ENCODE results near the gene G3BP1. TPM values are rescaled to one million over a fixed set of nuclear protein-coding genes. Genes with fewer than 3 reads are reported as not detected.

The G3BP1 gene
- total RNA-seq, 4 donors from 2014 or later = 65.7 to 117 (median 91.0) TPM

DNA sequence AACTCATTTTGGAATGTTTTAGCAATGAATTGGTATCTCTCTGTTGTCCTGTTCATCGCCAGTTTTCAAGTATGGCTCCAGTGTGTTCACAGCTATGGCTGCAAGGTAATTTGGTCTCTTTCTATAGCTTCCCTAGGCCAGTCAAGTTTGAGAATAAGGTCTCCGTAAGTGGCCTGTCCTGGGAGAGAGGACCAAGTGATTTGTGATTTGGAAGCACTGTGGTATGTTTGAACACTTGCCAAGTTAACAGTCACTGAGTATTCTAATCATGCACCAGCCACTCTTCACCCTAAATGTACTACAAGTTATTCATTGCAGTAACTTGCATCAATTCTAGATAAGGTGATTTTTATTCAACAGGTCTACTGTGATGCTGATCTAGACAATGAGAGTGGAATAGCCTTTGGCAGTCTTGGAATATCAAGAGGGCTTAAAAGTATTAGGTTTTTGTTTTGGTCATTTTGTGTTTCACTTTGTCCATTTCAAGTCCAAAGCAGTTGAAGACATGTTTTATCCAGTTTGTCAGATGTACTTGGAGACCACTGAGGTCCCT is 41.1 kb downstream of the G3BP1 start:
- TF ChIP-seq CTCF (IDR thresholded peaks at IDR 0.05; ENCODE audit: low read depth) = no peak

DNA sequence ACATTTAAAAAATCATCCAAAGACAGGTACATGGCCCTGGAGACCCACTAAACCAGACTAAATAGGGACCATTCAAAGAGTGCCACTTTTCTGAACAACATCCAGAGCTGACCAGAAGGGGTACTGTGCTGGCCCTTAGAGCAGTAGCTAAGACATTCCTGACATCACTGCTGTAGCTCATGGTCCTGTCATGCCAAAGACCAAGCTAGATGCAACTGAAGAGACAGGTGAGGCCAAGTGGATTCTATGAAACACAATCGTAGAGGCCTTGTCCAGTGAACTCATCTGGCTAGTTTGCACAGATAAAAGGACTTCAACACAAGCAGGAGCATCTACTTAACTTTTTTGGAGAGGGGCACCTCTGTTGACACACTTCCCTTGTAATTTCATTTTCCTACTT is 43.3 kb downstream of the G3BP1 start:
- no peak for TF ChIP-seq CTCF (IDR thresholded peaks at IDR 0.05; ENCODE audit: low read depth)

DNA sequence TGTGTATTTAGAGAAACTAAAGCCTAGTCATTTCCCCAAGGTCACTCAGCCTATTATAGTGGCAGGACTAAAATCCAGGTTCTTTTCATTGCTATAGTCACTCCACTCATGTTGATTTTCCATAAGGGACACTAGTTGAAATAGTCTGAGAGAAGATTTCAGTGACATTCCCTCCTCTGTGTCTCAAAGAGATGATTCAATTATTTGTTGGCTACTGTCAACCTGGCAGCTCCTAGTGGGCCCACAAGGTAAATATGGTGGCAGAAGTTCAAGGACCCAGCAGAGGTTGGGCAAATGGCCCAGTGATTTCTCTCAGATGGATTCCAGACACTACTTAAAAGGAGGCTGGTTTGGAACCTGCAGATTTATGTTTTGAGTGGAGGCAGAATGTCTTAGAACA is 48.1 kb downstream of the G3BP1 start:
- TF ChIP-seq CTCF (IDR thresholded peaks at IDR 0.05; ENCODE audit: low read depth) = no peak

DNA sequence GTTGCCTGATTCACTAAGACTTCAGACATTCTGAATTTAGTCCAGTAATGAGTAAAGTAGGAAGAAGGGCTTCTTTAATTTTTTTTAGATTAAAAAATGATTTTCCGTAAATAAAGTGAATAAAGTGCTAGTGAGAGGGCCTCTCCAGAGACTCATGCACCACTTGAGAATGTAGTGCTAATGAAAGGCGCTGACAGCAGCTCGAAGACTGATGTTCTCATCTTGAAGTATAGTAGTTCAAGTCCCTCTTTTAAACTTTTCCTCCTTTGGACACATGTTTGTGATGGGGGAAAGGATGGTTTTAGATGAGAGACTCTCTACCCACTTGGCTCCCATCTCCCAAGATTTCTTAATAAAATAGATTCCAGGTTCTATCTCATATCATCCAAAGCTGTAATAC is 48.5 kb downstream of the G3BP1 start:
- TF ChIP-seq CTCF (IDR thresholded peaks at IDR 0.05; ENCODE audit: low read depth) = no peak

- no peak for TF ChIP-seq CTCF (IDR thresholded peaks at IDR 0.05; ENCODE audit: low read depth)
These were observed 49.1 kb downstream of the G3BP1 start for GRCh38 chr5:151820903-151821302.

GRCh38 chr5:151822141-151822540 is 50.4 kb downstream of the G3BP1 start:
- TF ChIP-seq CTCF (IDR thresholded peaks at IDR 0.05; ENCODE audit: low read depth) = no peak

- TF ChIP-seq CTCF (IDR thresholded peaks at IDR 0.05; ENCODE audit: low read depth) = no peak
These were observed 53.7 kb downstream of the G3BP1 start for GRCh38 chr5:151825445-151825844.

Measured in subcutaneous adipose tissue (tissue), 4 donors.